Keratinocyte (primary cell): Measurements from ENCODE around the gene MYO1E. TPM values are rescaled to one million over a fixed set of nuclear protein-coding genes. Genes with fewer than 3 reads are reported as not detected.

ENCODE experiments used
- DNase-seq: peaks from one replicate; pipeline ENCODE4 v3.0.0-alpha.2; 2011; ENCODE audit warnings: low read depth, missing footprints, low spot score
- FAIRE-seq: peaks from 2 replicates; lab custom pipeline; 2011; peaks lifted over from hg19 to GRCh38; lab: Jason Lieb, UNC
- H2AFZ ChIP-seq: 2 replicates; pipeline ENCODE4 v1.6.0; 2012; ENCODE audit warnings: low read length, control low read depth, inconsistent platforms; ENCODE audit not compliant: control insufficient read depth
- H3K27ac ChIP-seq: 2 replicates; pipeline ENCODE4 v1.5.1; 2011; ENCODE audit warnings: low read length; ENCODE audit not compliant: control insufficient read depth, insufficient read depth
- H3K27me3 ChIP-seq: 3 replicates; pipeline ENCODE4 v1.6.0; 2011; ENCODE audit warnings: low read length; ENCODE audit not compliant: control insufficient read depth, insufficient read depth; ENCODE audit errors: extremely low read depth
- H3K36me3 ChIP-seq, 2 experiments: 2 replicates in 1 of 2; 3 replicates in 1 of 2; pipeline ENCODE4 v1.5.1; 2011; ENCODE audit warnings: low read length in 2 of 2, mild to moderate bottlenecking in 1 of 2; ENCODE audit not compliant: control insufficient read depth in 2 of 2, insufficient read depth in 2 of 2; ENCODE audit errors: extremely low read depth in 1 of 2
- H3K4me1 ChIP-seq: 3 replicates; pipeline ENCODE4 v1.5.1; 2011; ENCODE audit warnings: low read length; ENCODE audit not compliant: control insufficient read depth, insufficient read depth; ENCODE audit errors: extremely low read depth
- H3K4me2 ChIP-seq: 3 replicates; pipeline ENCODE4 v1.6.0; 2011; ENCODE audit warnings: low read depth, low read length; ENCODE audit not compliant: control insufficient read depth, insufficient read depth; ENCODE audit errors: extremely low read depth
- H3K4me3 ChIP-seq, 3 experiments: fragments of 200-600 bp in 1 of 3; sonication (generic) in 1 of 3; 2 replicates in 2 of 3; 3 replicates in 1 of 3; pipeline ENCODE4 v1.5.1; 2011 to 2016; ENCODE audit warnings: low read length in 3 of 3, mild to moderate bottlenecking in 3 of 3, control low read depth in 2 of 3, inconsistent platforms in 1 of 3, low read depth in 1 of 3, mixed read lengths in 1 of 3, mixed run types in 1 of 3, moderate library complexity in 1 of 3; ENCODE audit not compliant: control insufficient read depth in 2 of 3, insufficient read depth in 2 of 3; ENCODE audit errors: extremely low read depth in 1 of 3
- H3K79me2 ChIP-seq: 2 replicates; pipeline ENCODE4 v1.6.0; 2012; ENCODE audit warnings: low read length; ENCODE audit not compliant: control insufficient read depth, insufficient read depth
- H3K9ac ChIP-seq: 3 replicates; pipeline ENCODE4 v1.6.0; 2011; ENCODE audit warnings: low read length; ENCODE audit not compliant: control insufficient read depth, insufficient read depth; ENCODE audit errors: extremely low read depth
- H3K9me1 ChIP-seq: 3 replicates; pipeline ENCODE4 v1.6.0; 2011; ENCODE audit warnings: low read length; ENCODE audit not compliant: control insufficient read depth, insufficient read depth; ENCODE audit errors: extremely low read depth
- H3K9me3 ChIP-seq: 2 replicates; pipeline ENCODE4 v1.5.1; 2012; ENCODE audit warnings: low read depth, low read length; ENCODE audit not compliant: control insufficient read depth
- H4K20me1 ChIP-seq: 3 replicates; pipeline ENCODE4 v1.6.0; 2011; ENCODE audit warnings: low read length; ENCODE audit not compliant: control insufficient read depth, insufficient read depth; ENCODE audit errors: extremely low read depth
- CTCF ChIP-seq, 3 experiments: IDR thresholded peaks in 1 of 3; conservative IDR thresholded peaks in 1 of 3; optimal IDR thresholded peaks in 1 of 3; 2 replicates in 2 of 3; 3 replicates in 1 of 3; pipeline versions ENCODE3 to v1.5.1; 2011; ENCODE audit warnings: low read length in 3 of 3, mild to moderate bottlenecking in 3 of 3, moderate library complexity in 2 of 3, control low read depth in 1 of 3, inconsistent platforms in 1 of 3; ENCODE audit not compliant: insufficient read depth in 2 of 3; ENCODE audit errors: extremely low read depth in 1 of 3
- EZH2 ChIP-seq: IDR thresholded peaks from one replicate; pipeline ENCODE4 v1.6.1; 2012; ENCODE audit warnings: inconsistent platforms, mild to moderate bottlenecking, low read length, moderate library complexity
- dilution Hi-C: fragments of 300-500 bp; cut with MboI; formaldehyde crosslinking; loops from one replicate; pipeline ENCODE4 v1.7.0; 2020; ENCODE audit warnings: low sequenced_read_pairs; ENCODE audit not compliant: extremely low pct_ligation_motif_present
- polyA minus RNA-seq, 3 experiments: library from RNA; depleted of rRNA, polyadenylated mRNA; stranded (reverse); fragments of >200 nt; gene quantifications; 1 replicate in 1 of 3; 2 replicates in 1 of 3; 3 replicates in 1 of 3; pipeline ENCODE4 v1.2.3, GENCODE V29; 2011
- polyA plus RNA-seq, 5 experiments: library from polyadenylated mRNA; depleted of rRNA in 3 of 5; stranded (reverse) in 3 of 5; stranded (forward) in 1 of 5; unstranded in 1 of 5; fragments of >200 nt; gene quantifications; 1 replicate in 1 of 5; 2 replicates in 3 of 5; 3 replicates in 1 of 5; pipeline versions ENCODE4 v1.2.1 to v1.2.3, GENCODE V29; 2011 to 2012; ENCODE audit warnings: missing spikeins in 2 of 5, low read depth in 1 of 5, low replicate concordance in 1 of 5

The MYO1E gene
- polyA plus RNA-seq (74.6 to 213 TPM (median 117 TPM) in 3 replicates), polyA minus RNA-seq (46.1 to 279 TPM (median 153 TPM) in 3 replicates)
- 201 TPM for polyA plus RNA-seq (2011; ENCODE audit: low read depth)
- 63.2 and 176 TPM in 2 replicates for polyA plus RNA-seq (2011; cell fraction: cytosol; rRNA removed)
- polyA plus RNA-seq (2011; cell fraction: nucleus; rRNA removed) = 167 and 242 TPM in 2 replicates
- 112 and 184 TPM in 2 replicates for polyA plus RNA-seq (2012; ENCODE audit: low replicate concordance)
- polyA minus RNA-seq (2011; cell fraction: cytosol; rRNA and poly(A)+ RNA removed) = 218 TPM
- 151 and 398 TPM in 2 replicates for polyA minus RNA-seq (2011; cell fraction: nucleus; rRNA and poly(A)+ RNA removed)

GRCh38 chr15:59372352-59373211, at the start of gene MYO1E:
MYO1E (minus strand) TSS chr15:59372871; CDS start chr15:59372500, 371 bp downstream.
- H2AFZ ChIP-seq = peak within 1 kb of the TSS; percentile 84
- H3K4me2 ChIP-seq = peak within 1 kb of the TSS; percentile 95
- H3K36me3 ChIP-seq = peaks cover 0 to 3% of the 10 kb centered on the region in 2 experiments
- TF ChIP-seq EZH2 = no peak
- TF ChIP-seq CTCF (optimal IDR thresholded peaks at IDR 0.05 in 1 of 3, IDR thresholded peaks at IDR 0.05 in 1 of 3, conservative IDR thresholded peaks at IDR 0.05 in 1 of 3; ENCODE audit: extremely low read depth in 1 of 3, insufficient read depth in 2 of 3, low read length in 3 of 3) = no peak
- H3K27ac ChIP-seq = peak within 1 kb of the TSS; percentile 91
- no peaks in the 10 kb centered on the region for H3K9me3 ChIP-seq
- peak; percentile 83 for FAIRE-seq
- H4K20me1 ChIP-seq = no peaks in the 10 kb centered on the region
- no peak for DNase-seq
- peak within 1 kb of the TSS; percentile 87 to 98 (median 95) for H3K4me3 ChIP-seq
- H3K79me2 ChIP-seq = peaks cover 55% of the 10 kb centered on the region
- dilution Hi-C loops = no loop called here
- H3K27me3 ChIP-seq = no peaks in the 10 kb centered on the region
- no peaks in the 10 kb centered on the region for H3K9me1 ChIP-seq
- peaks cover 37% of the 10 kb centered on the region for H3K4me1 ChIP-seq
- peak within 1 kb of the TSS; percentile 93 for H3K9ac ChIP-seq

- Histone ChIP-seq H3K9ac (no peak overlapping the region), H3K27me3 (no peaks in the 10 kb centered on the region)
Observed at GRCh38 chr15:59420986-59421618, 48.4 kb upstream of the MYO1E start.

More at GRCh38 chr15:59420986-59421618, 48.4 kb upstream of the MYO1E start:
- H4K20me1 ChIP-seq = no peaks in the 10 kb centered on the region
- no peak overlapping the region for H3K27ac ChIP-seq
- no peaks in the 10 kb centered on the region for H3K79me2 ChIP-seq
- H3K36me3 ChIP-seq = no peaks in the 10 kb centered on the region
- TF ChIP-seq CTCF (optimal IDR thresholded peaks at IDR 0.05 in 1 of 3, IDR thresholded peaks at IDR 0.05 in 1 of 3, conservative IDR thresholded peaks at IDR 0.05 in 1 of 3; ENCODE audit: extremely low read depth in 1 of 3, insufficient read depth in 2 of 3, low read length in 3 of 3) = no peak
- no peak for TF ChIP-seq EZH2
- H3K9me3 ChIP-seq = no peaks in the 10 kb centered on the region
- no peak overlapping the region for H3K4me3 ChIP-seq
- dilution Hi-C loops = no loop called here
- H2AFZ ChIP-seq = no peak overlapping the region
- DNase-seq (no peak), FAIRE-seq (peak; percentile 71)
- no peak overlapping the region for H3K4me2 ChIP-seq
- no peaks in the 10 kb centered on the region for H3K4me1 ChIP-seq
- no peaks in the 10 kb centered on the region for H3K9me1 ChIP-seq
